Esophagus squamous epithelium (tissue), 4 donors: Measurements from ENCODE around the gene DENND2A.

Source experiments
- CTCF ChIP-seq, 6 experiments: fragments of 450-650 bp in 4 of 6; fragments of 200-600 bp in 2 of 6; sonication (generic) in 2 of 6; IDR thresholded peaks; one replicate each; pipeline ENCODE4 v1.5.1; 2016 to 2019; ENCODE audit warnings: antibody characterized with exemption in 6 of 6, mild to moderate bottlenecking in 4 of 6, moderate library complexity in 4 of 6
- POLR2A ChIP-seq, 4 donors: fragments of 450-650 bp; IDR thresholded peaks; one replicate each; pipeline ENCODE4 v1.6.1; 2017; ENCODE audit warnings: antibody characterized with exemption in 4 of 4, mild to moderate bottlenecking in 4 of 4, moderate library complexity in 3 of 4

- TF ChIP-seq CTCF (IDR thresholded peaks at IDR 0.05) (no peak), POLR2A (IDR thresholded peaks at IDR 0.05) (no peak)
Observed at GRCh38 chr7:140600341-140600740, 40.3 kb downstream of the DENND2A start.
